Measurements from ENCODE around the gene MYBPC1. TPM values are rescaled to one million over a fixed set of nuclear protein-coding genes. Genes with fewer than 3 reads are reported as not detected.

The MYBPC1 gene
- total and polyA plus RNA-seq, 2 of the 13 experiments (the other 11 are each of a cell fraction or from before 2014, with no cell fraction given): 0.31 to 0.53 TPM

GRCh38 chr12:101727098-101727497, 132.3 kb downstream of the MYBPC1 start:
- in situ Hi-C loops (cut with HindIII; ENCODE audit: extremely low pct_ligation_motif_present, low pct_unique_long_range_greater_than_20kb) (no loop called here), intact Hi-C loops (cut with micrococcal nuclease; ENCODE audit: unreplicated experiment) (no loop called here)
- TF ChIP-seq ZNF121 (CRISPR knock-in tag; IDR thresholded peaks at IDR 0.05): no peak
- TF ChIP-seq FOXK1 (CRISPR knock-in tag; IDR thresholded peaks at IDR 0.05; ENCODE audit: borderline replicate concordance, low read depth): no peak
- no peak for TF ChIP-seq ZNF503 (CRISPR knock-in tag; IDR thresholded peaks at IDR 0.05)
- no peak for TF ChIP-seq SALL2 (CRISPR knock-in tag; IDR thresholded peaks at IDR 0.05)
- TF ChIP-seq NFE2L1 (CRISPR knock-in tag; IDR thresholded peaks at IDR 0.05; ENCODE audit: borderline replicate concordance): no peak
- no peak for TF ChIP-seq FOXP4 (CRISPR knock-in tag; IDR thresholded peaks at IDR 0.05)
- TF ChIP-seq ETV6 (CRISPR knock-in tag; conservative IDR thresholded peaks at IDR 0.05): no peak
- TF ChIP-seq CENPX (CRISPR knock-in tag; IDR thresholded peaks at IDR 0.05): no peak
- TF ChIP-seq ZNF446 (CRISPR knock-in tag; IDR thresholded peaks at IDR 0.05): no peak
- TF ChIP-seq ARHGAP35 (CRISPR knock-in tag; IDR thresholded peaks at IDR 0.05; ENCODE audit: borderline replicate concordance): no peak
- Histone ChIP-seq H2AFZ (ENCODE audit: low read length) (no peak overlapping the region), H3K4me2 (ENCODE audit: low read depth, low read length) (no peak overlapping the region), H3K9me3 (ENCODE audit: low read length) (no peaks in the 10 kb centered on the region), H3K27me3 (ENCODE audit: control insufficient read depth in 1 of 2, insufficient read depth in 2 of 2, low read length in 2 of 2) (no peaks in the 10 kb centered on the region), H3K27ac (ENCODE audit: extremely low read length, insufficient read depth, low read length) (no peak overlapping the region), H3K4me3 (replicated peaks in 1 of 3; ENCODE audit: insufficient read depth in 1 of 3, low read depth in 2 of 3, low read length in 3 of 3) (no peak overlapping the region), H3K9ac (ENCODE audit: insufficient read depth, low read depth, low read length) (no peak overlapping the region), H3K4me1 (ENCODE audit: insufficient read depth, low read length) (no peaks in the 10 kb centered on the region), H3K79me2 (ENCODE audit: insufficient read depth, low read length) (no peaks in the 10 kb centered on the region), H4K20me1 (ENCODE audit: insufficient read depth, low read length) (no peaks in the 10 kb centered on the region), H3K36me3 (replicated peaks in 1 of 2; ENCODE audit: control insufficient read depth in 1 of 2, insufficient read depth in 2 of 2, low read length in 2 of 2) (peaks cover 2 to 55% of the 10 kb centered on the region in 2 experiments)
- ChIA-PET CTCF (ENCODE audit: low intra/inter-chr PET ratio, low total read pairs) (no interaction called here), POLR2A (no interaction called here)
- ATAC-seq: no peak
- DNase-seq (ENCODE audit: low spot score): no peak
- no peak for FAIRE-seq
- BruUV-seq (replicated peaks): no TSS peak
